GM19351 (cell line): ENCODE results near the gene INF2.
"Not testable (repeated sequence)": the region's sequence is repeated elsewhere in the genome, so short reads cannot be mapped to it uniquely, and the experiment has no call there.

ENCODE experiments used
- ATAC-seq: cut with Tn5 transposase; IDR thresholded peaks from one replicate; pipeline ENCODE4 v1.9.1; 2021; ENCODE audit warnings: mild to moderate bottlenecking, moderate library complexity; ENCODE audit not compliant: unreplicated experiment

INF2 gene

GRCh38 chr14:104656014-104656714 is 33.3 kb upstream of the INF2 start:
- no peak for ATAC-seq

- ATAC-seq = no peak
Measured at GRCh38 chr14:104657101-104657524, 32.3 kb upstream of the INF2 start.

GRCh38 chr14:104657563-104658324 is 31.7 kb upstream of the INF2 start:
- no peak for ATAC-seq

DNA sequence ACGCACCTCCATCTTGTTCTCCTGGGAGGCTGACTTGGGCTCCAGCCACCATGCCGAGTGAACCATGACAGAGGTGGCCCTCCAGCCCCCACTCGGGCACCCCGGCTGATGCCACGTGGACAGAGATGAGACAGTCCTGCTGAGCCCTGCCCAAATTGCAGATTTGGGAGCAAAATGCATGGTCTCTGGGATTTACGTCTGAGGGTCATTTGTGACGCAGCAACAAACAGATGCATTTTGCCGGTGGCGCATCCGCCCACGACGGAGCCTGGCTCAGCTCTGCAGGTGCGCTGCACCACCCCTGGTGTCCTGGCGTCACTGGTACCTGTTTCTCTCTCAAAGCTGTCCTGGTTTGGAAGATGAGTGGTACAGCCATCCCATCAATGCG is 31.1 kb upstream of the INF2 start:
- ATAC-seq = no peak

DNA sequence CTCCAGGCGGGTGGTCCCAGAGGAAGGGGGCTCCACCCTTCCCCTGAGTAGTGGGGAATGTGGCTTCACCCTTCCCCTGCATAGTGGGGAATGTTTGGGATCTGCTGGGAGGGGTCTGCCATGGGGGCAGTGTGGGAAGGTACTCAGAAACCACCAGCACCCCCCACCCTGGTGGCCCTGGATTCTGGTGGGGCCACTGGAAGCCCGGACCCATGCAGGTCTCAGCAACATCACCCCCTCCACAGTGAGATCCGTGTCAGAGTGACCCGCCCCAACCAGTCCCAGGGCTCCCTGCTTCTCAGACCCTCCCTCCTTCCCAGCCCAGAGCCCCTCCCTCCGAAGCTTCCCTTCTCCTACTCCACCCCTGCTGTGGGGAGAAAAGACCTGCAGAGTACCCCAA is 30.3 kb upstream of the INF2 start:
- no peak for ATAC-seq

DNA sequence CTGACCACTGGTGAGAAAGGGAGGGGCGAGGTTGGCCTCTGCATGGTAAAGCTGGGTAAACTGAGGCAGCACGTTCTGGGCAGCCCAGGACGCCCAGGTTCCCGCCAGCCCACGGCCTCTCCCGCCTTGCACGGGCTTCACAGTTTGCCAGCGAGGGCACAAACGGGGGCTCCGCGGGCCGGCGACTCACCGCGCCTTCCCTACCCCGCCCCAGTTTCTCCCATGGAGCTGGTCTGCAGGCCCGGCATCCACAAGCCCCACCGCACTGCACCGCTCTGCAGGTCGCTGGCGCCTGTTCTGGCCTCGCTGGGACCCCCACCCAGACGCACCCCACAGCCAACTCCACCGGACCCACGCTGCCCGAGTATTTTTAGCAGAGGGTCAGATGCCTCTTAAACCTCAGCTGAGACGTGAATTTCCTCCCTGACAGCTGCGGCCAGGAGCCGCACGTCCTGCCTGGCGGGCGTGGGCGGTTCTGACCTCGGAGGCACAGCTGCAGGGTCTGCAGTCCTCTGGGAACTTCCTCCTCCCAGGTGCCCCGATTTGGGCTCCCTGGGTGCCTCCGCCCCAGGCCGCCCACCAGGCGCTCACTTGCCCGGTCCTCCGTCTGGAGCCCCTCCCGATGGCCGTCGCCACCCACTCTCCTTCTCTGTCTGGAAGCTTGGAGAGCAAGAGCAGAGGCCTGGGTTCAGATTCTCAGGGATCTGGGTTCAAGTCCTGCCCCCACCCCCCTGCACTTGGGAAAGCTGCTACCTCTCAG is 29.5 kb upstream of the INF2 start:
- no peak for ATAC-seq

- ATAC-seq = peak; percentile 37
Measured at GRCh38 chr14:104660597-104660996, 28.8 kb upstream of the INF2 start.

DNA sequence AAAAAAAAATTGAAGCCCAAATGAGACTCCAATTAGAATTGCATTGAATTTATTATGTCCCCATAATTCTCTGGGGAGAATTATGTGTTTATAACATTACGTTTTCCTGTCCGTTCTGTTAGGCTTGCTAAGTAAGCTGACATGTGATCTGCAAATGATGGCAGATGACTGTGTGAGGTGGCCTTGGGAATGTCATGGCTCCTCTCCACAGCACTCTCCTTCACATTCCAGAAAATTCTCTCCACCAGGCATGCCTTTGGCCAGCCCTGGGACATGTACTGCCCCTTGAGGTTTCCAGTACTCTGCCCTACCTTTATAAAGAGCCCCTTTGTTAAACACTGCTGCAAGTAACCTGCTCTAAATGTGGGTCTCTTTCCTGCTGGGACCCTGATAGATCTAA is 28.3 kb upstream of the INF2 start:
- no peak for ATAC-seq

- not testable (repeated sequence) for ATAC-seq
Measured at GRCh38 chr14:104661528-104662157, 27.8 kb upstream of the INF2 start.

- not testable (repeated sequence) for ATAC-seq
Measured at GRCh38 chr14:104662472-104662871, 26.9 kb upstream of the INF2 start.

DNA sequence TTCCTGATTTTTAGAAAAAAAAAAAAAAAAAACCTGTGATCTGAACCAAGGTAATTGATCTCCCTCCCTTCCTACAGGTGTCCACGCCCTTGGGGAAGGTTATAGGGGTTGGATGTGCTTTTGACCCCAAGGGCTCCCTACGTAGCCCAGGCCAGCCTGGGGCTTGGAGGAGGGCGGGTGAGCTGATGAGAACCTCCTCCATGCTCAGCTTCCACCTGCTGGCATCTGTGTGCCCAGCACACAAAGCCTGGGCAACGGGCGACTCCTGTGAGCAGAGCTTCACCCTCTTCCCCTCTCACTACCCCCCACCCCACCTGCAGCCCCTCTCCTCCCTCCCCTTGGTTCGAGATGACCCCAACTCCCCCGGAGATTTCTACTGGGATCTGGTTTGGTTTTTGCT is 25.3 kb upstream of the INF2 start:
- ATAC-seq = no peak

- ATAC-seq = no peak
Measured at GRCh38 chr14:104664588-104664987, 24.8 kb upstream of the INF2 start.

- no peak for ATAC-seq
Measured at GRCh38 chr14:104665114-104665656, 24.2 kb upstream of the INF2 start.

GRCh38 chr14:104665657-104666522 is 23.5 kb upstream of the INF2 start:
- no peak for ATAC-seq

- ATAC-seq = not testable (repeated sequence)
Measured at GRCh38 chr14:104666523-104666895, 22.9 kb upstream of the INF2 start.

GRCh38 chr14:104666981-104667380 is 22.4 kb upstream of the INF2 start:
- no peak for ATAC-seq

GRCh38 chr14:104669697-104670096 is 19.7 kb upstream of the INF2 start:
- ATAC-seq = no peak

DNA sequence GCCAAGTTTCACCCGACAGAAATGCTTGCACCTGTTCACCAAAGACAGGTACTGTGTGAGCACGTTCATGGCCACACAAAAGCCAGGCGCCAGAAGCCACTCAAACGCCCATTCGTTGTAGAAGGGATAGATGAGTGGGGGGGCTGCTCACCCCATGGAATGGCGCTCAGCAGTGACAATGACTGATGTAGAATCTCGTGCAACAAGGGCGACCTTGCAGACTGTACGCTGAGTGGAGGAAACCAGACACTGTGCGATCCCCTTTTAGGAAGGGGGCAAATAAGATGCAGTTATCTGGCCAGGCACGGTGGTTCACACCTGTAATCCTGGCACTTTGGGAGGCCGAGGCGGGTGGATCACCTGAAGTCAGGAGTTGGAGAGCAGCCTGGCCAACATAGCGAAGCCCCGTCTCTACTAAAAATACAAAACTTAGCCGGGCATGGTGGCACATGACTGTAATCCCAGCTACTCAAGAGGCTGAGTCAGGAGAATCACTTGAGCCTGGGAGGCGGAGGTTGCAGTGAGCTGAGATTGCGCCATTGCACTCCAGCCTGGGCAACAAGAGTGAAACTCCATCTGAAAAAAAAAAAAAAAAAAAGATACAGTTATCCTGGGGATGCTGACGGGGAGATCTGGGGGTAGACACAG is 18.0 kb upstream of the INF2 start:
- ATAC-seq = not testable (repeated sequence)

GRCh38 chr14:104672119-104672518 is 17.3 kb upstream of the INF2 start:
- ATAC-seq = not testable (repeated sequence)

DNA sequence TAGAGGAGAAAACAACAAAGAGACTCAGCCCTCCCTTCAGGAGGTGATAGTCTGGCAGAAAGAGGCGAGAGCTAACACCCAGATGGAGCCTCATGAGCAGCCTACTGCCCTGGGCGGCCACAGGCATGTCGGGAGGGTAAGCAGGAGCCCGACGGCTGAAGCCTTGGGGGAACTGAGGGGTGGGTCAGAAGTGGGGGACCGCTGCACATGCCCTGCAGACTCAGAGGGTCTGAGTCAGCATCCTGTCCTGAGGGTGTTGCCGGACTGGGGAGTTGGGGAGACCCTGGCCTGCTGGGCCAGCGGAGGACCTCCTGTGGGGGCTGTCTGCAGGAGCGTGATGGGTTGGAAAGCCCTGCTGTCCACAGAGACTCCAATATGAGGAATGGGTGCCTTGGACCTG is 15.9 kb upstream of the INF2 start:
- ATAC-seq = no peak
